Measurements from ENCODE around the gene BFSP1.

BFSP1 gene

GRCh38 chr20:17531665-17532025 is 466 bp upstream of the BFSP1 start:
- peak overlapping the region; percentile 73 for H3K27ac ChIP-seq

GRCh38 chr20:17530153-17530552 is 1.0 kb downstream of the BFSP1 start:
- TF ChIP-seq CTCF (IDR thresholded peaks at IDR 0.05) (no peak), ZFX (IDR thresholded peaks at IDR 0.05; ENCODE audit: borderline replicate concordance) (no peak)
- H3K27ac ChIP-seq, result peak overlapping the region; percentile 73

More at GRCh38 chr20:17531665-17532025, 466 bp upstream of the BFSP1 start:
- TF ChIP-seq CTCF (IDR thresholded peaks at IDR 0.05) (no peak), ZFX (IDR thresholded peaks at IDR 0.05; ENCODE audit: borderline replicate concordance) (no peak)

- no peak overlapping the region for H3K27ac ChIP-seq
- no peak for TF ChIP-seq ZFX (IDR thresholded peaks at IDR 0.05; ENCODE audit: borderline replicate concordance)
- no peak for TF ChIP-seq CTCF (IDR thresholded peaks at IDR 0.05)
Observed at GRCh38 chr20:17529586-17529985, 1.6 kb downstream of the BFSP1 start.

GRCh38 chr20:17525650-17526049 is 5.5 kb downstream of the BFSP1 start:
- no peak overlapping the region for H3K27ac ChIP-seq
- no peak for TF ChIP-seq ZFX (IDR thresholded peaks at IDR 0.05; ENCODE audit: borderline replicate concordance)
- TF ChIP-seq CTCF (IDR thresholded peaks at IDR 0.05), result no peak

GRCh38 chr20:17525132-17525531 is 6.0 kb downstream of the BFSP1 start:
- TF ChIP-seq CTCF (IDR thresholded peaks at IDR 0.05), result no peak
- no peak for TF ChIP-seq ZFX (IDR thresholded peaks at IDR 0.05; ENCODE audit: borderline replicate concordance)
- H3K27ac ChIP-seq, result no peak overlapping the region

- TF ChIP-seq ZFX (IDR thresholded peaks at IDR 0.05; ENCODE audit: borderline replicate concordance) (no peak), CTCF (IDR thresholded peaks at IDR 0.05) (no peak)
- no peak overlapping the region for H3K27ac ChIP-seq
Observed at GRCh38 chr20:17524560-17524959, 6.6 kb downstream of the BFSP1 start.

GRCh38 chr20:17523326-17523725 is 7.9 kb downstream of the BFSP1 start:
- H3K27ac ChIP-seq, result no peak overlapping the region
- TF ChIP-seq ZFX (IDR thresholded peaks at IDR 0.05; ENCODE audit: borderline replicate concordance) (no peak), CTCF (IDR thresholded peaks at IDR 0.05) (no peak)

Measured in 22Rv1 (cell line).